H1 (cell line): Measurements from ENCODE around the gene TBC1D22A. TPM values are rescaled to one million over a fixed set of nuclear protein-coding genes. Genes with fewer than 3 reads are reported as not detected.

Source experiments
- CTCF ChIA-PET: fragments of 300-600 bp; sonication (Branson Sonifier 250); formaldehyde crosslinking; loops from one replicate; lab custom pipeline; 2021; ENCODE audit not compliant: partially characterized antibody; lab: Charles Lee
- POLR2A ChIA-PET: fragments of 300-600 bp; sonication (Branson Sonifier 250); formaldehyde crosslinking; loops from one replicate; lab custom pipeline; 2021; ENCODE audit warnings: inconsistent platforms; ENCODE audit not compliant: partially characterized antibody; lab: Charles Lee
- DNase-seq, 2 experiments: peaks; one replicate each; pipeline versions ENCODE4 v3.0.0 to v3.0.0-alpha.2; 2010 to 2022; ENCODE audit warnings: low spot score in 2 of 2, low read depth in 1 of 2, mixed read lengths in 1 of 2
- FAIRE-seq: peaks from 2 replicates; lab custom pipeline; 2011; peaks lifted over from hg19 to GRCh38; lab: Jason Lieb, UNC
- H2AFZ ChIP-seq: 2 replicates; pipeline ENCODE4 v1.8.1; 2012; ENCODE audit warnings: low read length, inconsistent platforms
- H2AK5ac ChIP-seq: 2 replicates; pipeline ENCODE4 v1.6.1; 2013; ENCODE audit warnings: low read depth, low read length
- H2BK120ac ChIP-seq: replicated peaks from 2 replicates; pipeline ENCODE3; 2013; ENCODE audit warnings: low read depth, low read length, inconsistent platforms
- H2BK12ac ChIP-seq: 2 replicates; pipeline ENCODE4 v1.6.1; 2013; ENCODE audit warnings: low read depth, low read length
- H2BK15ac ChIP-seq: 2 replicates; pipeline ENCODE4 v1.6.1; 2013; ENCODE audit warnings: low read length
- H2BK20ac ChIP-seq: 2 replicates; pipeline ENCODE4 v1.6.1; 2013; ENCODE audit warnings: low read length
- H2BK5ac ChIP-seq: 2 replicates; pipeline ENCODE4 v1.6.1; 2013; ENCODE audit warnings: low read depth, low read length
- H3K14ac ChIP-seq: 2 replicates; pipeline ENCODE4 v1.6.1; 2013; ENCODE audit warnings: inconsistent platforms; ENCODE audit not compliant: insufficient read length
- H3K18ac ChIP-seq: 2 replicates; pipeline ENCODE4 v1.6.1; 2013; ENCODE audit warnings: low read length; ENCODE audit errors: extremely low read depth
- H3K23ac ChIP-seq: 2 replicates; pipeline ENCODE4 v1.6.1; 2013; ENCODE audit warnings: inconsistent platforms; ENCODE audit not compliant: insufficient read length
- H3K23me2 ChIP-seq: 2 replicates; pipeline ENCODE4 v1.6.1; 2013; ENCODE audit warnings: low read depth, low read length
- H3K27ac ChIP-seq: 2 replicates; pipeline ENCODE4 v1.6.1; 2011; ENCODE audit warnings: low read depth, low read length, inconsistent platforms
- H3K27me3 ChIP-seq, 4 experiments: replicated peaks in 1 of 4; 1 replicate in 1 of 4; 2 replicates in 3 of 4; pipeline versions ENCODE4 v1.6.1 to v1.8.1; 2011 to 2013; ENCODE audit warnings: low read length in 3 of 4, mild to moderate bottlenecking in 3 of 4, inconsistent platforms in 2 of 4, mixed read lengths in 2 of 4, moderate library complexity in 1 of 4; ENCODE audit not compliant: control insufficient read depth in 3 of 4, insufficient read depth in 3 of 4; ENCODE audit errors: extremely low read depth in 1 of 4
- H3K36me3 ChIP-seq, 4 experiments: 2 replicates each; pipeline versions ENCODE4 v1.6.1 to v1.8.1; 2011 to 2013; ENCODE audit warnings: mild to moderate bottlenecking in 4 of 4, low read length in 3 of 4, moderate library complexity in 2 of 4, control low read depth in 1 of 4, inconsistent platforms in 1 of 4; ENCODE audit not compliant: insufficient read depth in 4 of 4, control insufficient read depth in 2 of 4
- H3K4ac ChIP-seq: replicated peaks from 2 replicates; pipeline ENCODE3; 2013; ENCODE audit warnings: low read length, low read depth, mixed read lengths, inconsistent platforms; ENCODE audit not compliant: insufficient read length
- H3K4me1 ChIP-seq, 4 experiments: replicated peaks in 1 of 4; 1 replicate in 1 of 4; 2 replicates in 3 of 4; pipeline versions ENCODE4 v1.6.1 to v1.8.1; 2011 to 2013; ENCODE audit warnings: low read length in 3 of 4, inconsistent platforms in 2 of 4, mixed read lengths in 1 of 4; ENCODE audit not compliant: insufficient read depth in 4 of 4, control insufficient read depth in 3 of 4
- H3K4me2 ChIP-seq, 2 experiments: 2 replicates each; pipeline versions ENCODE4 v1.6.1 to v1.8.1; 2011 to 2013; ENCODE audit warnings: low read depth in 2 of 2, low read length in 2 of 2, control low read depth in 1 of 2, inconsistent platforms in 1 of 2, mild to moderate bottlenecking in 1 of 2; ENCODE audit not compliant: insufficient read depth in 1 of 2
- H3K4me3 ChIP-seq, 4 experiments: fragments of 200-600, 300-600 bp in 1 of 4; sonication (generic), shearing (Covaris generic), sonication (Bioruptor Twin) in 1 of 4; 2 replicates each; pipeline versions ENCODE4 v1.5.1 to v1.8.1; 2011 to 2016; ENCODE audit warnings: low read length in 4 of 4, low read depth in 3 of 4, control low read depth in 2 of 4, inconsistent platforms in 2 of 4, mild to moderate bottlenecking in 2 of 4, mixed read lengths in 1 of 4, moderate library complexity in 1 of 4; ENCODE audit not compliant: insufficient read depth in 2 of 4; ENCODE audit errors: extremely low read depth in 1 of 4
- H3K56ac ChIP-seq: replicated peaks from 2 replicates; pipeline ENCODE3; 2013; ENCODE audit warnings: low read depth, mild to moderate bottlenecking, mixed read lengths, low read length, inconsistent platforms; ENCODE audit not compliant: insufficient read length
- H3K79me1 ChIP-seq: 2 replicates; pipeline ENCODE4 v1.6.1; 2013; ENCODE audit warnings: low read depth, low read length, control low read depth
- H3K79me2 ChIP-seq, 2 experiments: 2 replicates each; pipeline versions ENCODE4 v1.6.1 to v1.8.1; 2012 to 2013; ENCODE audit warnings: low read length in 2 of 2, mild to moderate bottlenecking in 2 of 2, inconsistent platforms in 1 of 2; ENCODE audit not compliant: insufficient read depth in 2 of 2, control insufficient read depth in 1 of 2
- H3K9ac ChIP-seq, 4 experiments: replicated peaks in 1 of 4; 1 replicate in 1 of 4; 2 replicates in 3 of 4; pipeline versions ENCODE4 v1.6.1 to v1.8.1; 2011 to 2013; ENCODE audit warnings: low read depth in 3 of 4, low read length in 3 of 4, control low read depth in 2 of 4, mild to moderate bottlenecking in 2 of 4, moderate library complexity in 2 of 4, inconsistent platforms in 1 of 4; ENCODE audit errors: extremely low read depth in 1 of 4
- H3K9me3 ChIP-seq, 2 experiments: 2 replicates each; pipeline versions ENCODE4 v1.6.1 to v1.8.1; 2012 to 2013; ENCODE audit warnings: mild to moderate bottlenecking in 2 of 2, moderate library complexity in 2 of 2, control low read depth in 1 of 2, inconsistent platforms in 1 of 2, low read depth in 1 of 2, low read length in 1 of 2, mixed read lengths in 1 of 2; ENCODE audit not compliant: insufficient read depth in 2 of 2
- H4K20me1 ChIP-seq, 2 experiments: replicated peaks in 1 of 2; 2 replicates each; pipeline versions ENCODE3 to v1.8.1; 2011 to 2013; ENCODE audit warnings: inconsistent platforms in 2 of 2, low read length in 2 of 2, mild to moderate bottlenecking in 1 of 2; ENCODE audit not compliant: insufficient read depth in 2 of 2, control insufficient read depth in 1 of 2
- H4K5ac ChIP-seq: 2 replicates; pipeline ENCODE4 v1.6.1; 2013; ENCODE audit warnings: low read length, low read depth, mixed read lengths, inconsistent platforms; ENCODE audit not compliant: insufficient read length
- H4K8ac ChIP-seq: 2 replicates; pipeline ENCODE4 v1.8.0; 2013; ENCODE audit warnings: mild to moderate bottlenecking, moderate library complexity, low read length, inconsistent platforms; ENCODE audit not compliant: insufficient read depth; ENCODE audit errors: extremely low read depth
- H4K91ac ChIP-seq: replicated peaks from 2 replicates; pipeline ENCODE3; 2013; ENCODE audit warnings: low read length, mixed read lengths, inconsistent platforms; ENCODE audit not compliant: insufficient read length
- BACH1 ChIP-seq: IDR thresholded peaks from 2 replicates; pipeline ENCODE4 v1.6.1; 2012; ENCODE audit warnings: low read length, improper control_type of control experiment
- BCL11A ChIP-seq, 2 experiments: IDR thresholded peaks; one replicate each; pipeline ENCODE4 v1.6.1; 2011; ENCODE audit warnings: low read depth in 2 of 2, low read length in 2 of 2, mild to moderate bottlenecking in 2 of 2
- BRCA1 ChIP-seq: IDR thresholded peaks from 2 replicates; pipeline ENCODE4 v1.6.1; 2012; ENCODE audit warnings: low read depth, low read length, improper control_type of control experiment
- CEBPB ChIP-seq: IDR thresholded peaks from 2 replicates; pipeline ENCODE4 v1.6.1; 2012; ENCODE audit warnings: low read depth, low read length
- E2F6 ChIP-seq: IDR thresholded peaks from 2 replicates; pipeline ENCODE4 v1.6.1; 2012; ENCODE audit warnings: inconsistent platforms
- JUND ChIP-seq: IDR thresholded peaks from 2 replicates; pipeline ENCODE4 v1.6.1; 2011; ENCODE audit warnings: mild to moderate bottlenecking, improper control_type of control experiment, low read length
- POLR2A ChIP-seq, 2 experiments: IDR thresholded peaks; 1 replicate in 1 of 2; 2 replicates in 1 of 2; pipeline ENCODE4 v1.6.1; 2011; ENCODE audit warnings: low read depth in 2 of 2, low read length in 2 of 2, mild to moderate bottlenecking in 2 of 2; ENCODE audit errors: control extremely low read depth in 1 of 2
- RFX5 ChIP-seq: IDR thresholded peaks from 2 replicates; pipeline ENCODE4 v1.6.1; 2011; ENCODE audit warnings: low read depth, low read length, improper control_type of control experiment, borderline replicate concordance
- SIRT6 ChIP-seq: IDR thresholded peaks from one replicate; pipeline ENCODE4 v1.7.1; 2012; ENCODE audit warnings: low read length, inconsistent platforms
- TAF7 ChIP-seq: optimal IDR thresholded peaks from 2 replicates; pipeline ENCODE3; 2011; ENCODE audit warnings: low read depth, mild to moderate bottlenecking, inconsistent platforms, low read length, moderate library complexity, borderline replicate concordance
- TEAD4 ChIP-seq: IDR thresholded peaks from 2 replicates; pipeline ENCODE4 v1.6.1; 2012; ENCODE audit warnings: low read depth, low read length, inconsistent platforms, mixed read lengths
- WGBS, 2 experiments: shearing (Covaris generic) in 1 of 2; methylation state at CpG; one replicate each; pipeline versions ENCODE4 v1.1.6 to v1.1.7; 2013 to 2015; ENCODE audit warnings: low lambda C conversion rate in 2 of 2, mixed read lengths in 2 of 2, inconsistent platforms in 1 of 2, low coverage in 1 of 2, missing lambda C conversion rate in 1 of 2; ENCODE audit not compliant: insufficient replicate concordance in 2 of 2, insufficient coverage in 1 of 2, insufficient read length in 1 of 2; ENCODE audit errors: extremely low coverage in 1 of 2, missing lambda C conversion rate in 1 of 2; 5-methylcytosine and 5-hydroxymethylcytosine counted together
- polyA plus RNA-seq, 7 experiments: library from polyadenylated mRNA; depleted of rRNA in 3 of 7; stranded (reverse) in 5 of 7; unstranded in 2 of 7; fragments of >200 nt in 5 of 7; fragments of 200-250 nt in 2 of 7; gene quantifications; 1 replicate in 5 of 7; 2 replicates in 1 of 7; 4 replicates in 1 of 7; pipeline versions ENCODE4 v1.2.1 to v1.2.3, GENCODE V29; 2011 to 2013; ENCODE audit warnings: missing spikeins in 2 of 7, mixed read lengths in 2 of 7
- total RNA-seq: library from RNA; stranded (reverse); fragmentation: NEBNext Ultra II Directional; extraction: Animal tissue kit (Norgen Biotek cat#: 25700); gene quantifications from 2 replicates; pipeline ENCODE4 v1.2.1, GENCODE V29; 2021

Gene TBC1D22A
- total and polyA plus RNA-seq, 2 of the 8 experiments (the other 6 are each of a cell fraction or from before 2014, with no cell fraction given), result 11.9 to 18.4 TPM

- H3K4me1 ChIP-seq, result no peaks in the 10 kb centered on the region
- no peak overlapping the region for H2AK5ac ChIP-seq
- H3K27me3 ChIP-seq, result no peaks in the 10 kb centered on the region
- H2BK5ac ChIP-seq, result no peak overlapping the region; the same call in 1 of the 2 replicates
- no peak overlapping the region for H2BK15ac ChIP-seq
- peaks cover 0 to 3% of the 10 kb centered on the region in 2 experiments for H4K20me1 ChIP-seq
- peaks cover 2% of the 10 kb centered on the region; the same call in 1 of the 2 replicates for H3K79me1 ChIP-seq
- H3K79me2 ChIP-seq, result no peaks in the 10 kb centered on the region
- H3K14ac ChIP-seq, result no peak overlapping the region
- FAIRE-seq (no peak), DNase-seq (no peak)
- no peak overlapping the region for H2BK12ac ChIP-seq
- H4K91ac ChIP-seq, result no peak overlapping the region
- no peak overlapping the region for H3K18ac ChIP-seq
- no peak overlapping the region for H2BK20ac ChIP-seq
- peaks cover 0 to 3% (median under 1%) of the 10 kb centered on the region in 4 experiments; a peak in 3 of 8 replicates for H3K36me3 ChIP-seq
- TF ChIP-seq TEAD4, result no peak
- TF ChIP-seq CEBPB, result no peak
- TF ChIP-seq JUND, result no peak
- TF ChIP-seq POLR2A (IDR thresholded peaks at IDR 0.05; ENCODE audit: control extremely low read depth in 1 of 2, low read depth in 2 of 2, low read length in 2 of 2), result no peak
- no peak for TF ChIP-seq BACH1
- TF ChIP-seq BCL11A (IDR thresholded peaks at IDR 0.05; ENCODE audit: low read depth in 2 of 2, low read length in 2 of 2), result no peak
- TF ChIP-seq RFX5, result no peak
- TF ChIP-seq SIRT6, result no peak
- no peak for TF ChIP-seq BRCA1
- TF ChIP-seq E2F6, result no peak
- no peak for TF ChIP-seq TAF7
- H3K4me2 ChIP-seq, result no peak overlapping the region
- ChIA-PET POLR2A (no interaction called here), CTCF (no interaction called here)
- no peak overlapping the region for H4K8ac ChIP-seq
- no peak overlapping the region for H2AFZ ChIP-seq
- no peaks in the 10 kb centered on the region; a peak in 1 of 4 replicates for H3K9me3 ChIP-seq
- H4K5ac ChIP-seq, result no peak overlapping the region
- no peak overlapping the region for H3K4me3 ChIP-seq
- H3K56ac ChIP-seq, result no peak overlapping the region
- no peak overlapping the region for H3K27ac ChIP-seq
- H3K9ac ChIP-seq, result no peak overlapping the region
- H2BK120ac ChIP-seq, result no peak overlapping the region
- H3K23me2 ChIP-seq, result no peaks in the 10 kb centered on the region
- no peak overlapping the region for H3K4ac ChIP-seq
- H3K23ac ChIP-seq, result no peak overlapping the region
- 86% methylated on average over 6 of the region's 6 CpGs; no CpG with 5 or more reads in 1 of the 2 experiments for WGBS, 2 experiments
These were observed 155.7 kb downstream of the TBC1D22A start for GRCh38 chr22:46918197-46918596.
